Stomach (tissue), 9 donors: Measurements from ENCODE around the gene SBF2. TPM values are rescaled to one million over a fixed set of nuclear protein-coding genes. Genes with fewer than 3 reads are reported as not detected.

Source experiments
- DNase-seq, 2 donors: peaks; one replicate each; pipeline versions ENCODE4 v3.0.0 to v3.0.0-alpha.2; 2013 to 2019
- H3K27ac ChIP-seq, 5 donors: fragments of 200-600 bp in 4 of 5; sonication (generic) in 4 of 5; one replicate each; pipeline ENCODE4 v1.5.1; 2013 to 2019; ENCODE audit warnings: mild to moderate bottlenecking in 1 of 5, moderate library complexity in 1 of 5
- H3K27me3 ChIP-seq, 3 donors: fragments of 200-600 bp; sonication (generic); one replicate each; pipeline ENCODE4 v1.5.1; 2017 to 2019; ENCODE audit warnings: mixed run types in 1 of 3
- H3K36me3 ChIP-seq, 4 donors: fragments of 200-600 bp; sonication (generic); 1 replicate in 3 of 4; 2 replicates in 1 of 4; pipeline ENCODE4 v1.5.1; 2016 to 2019
- H3K4me1 ChIP-seq, 4 donors: fragments of 200-600 bp; sonication (generic); one replicate each; pipeline ENCODE4 v1.5.1; 2016 to 2019
- H3K4me3 ChIP-seq, 4 donors: fragments of 200-600 bp; sonication (generic) in 3 of 4; one replicate each; pipeline ENCODE4 v1.5.1; 2016 to 2019; ENCODE audit warnings: mild to moderate bottlenecking in 1 of 4
- H3K9me3 ChIP-seq, 4 donors: fragments of 200-600 bp; sonication (generic); one replicate each; pipeline ENCODE4 v1.5.1; 2016 to 2019
- CTCF ChIP-seq, 7 experiments: fragments of 450-650 bp in 4 of 7; fragments of 200-600 bp in 3 of 7; sonication (generic) in 3 of 7; IDR thresholded peaks; one replicate each; pipeline ENCODE4 v1.5.1; 2016 to 2019; ENCODE audit warnings: antibody characterized with exemption in 7 of 7, control low read depth in 2 of 7, mild to moderate bottlenecking in 1 of 7
- EP300 ChIP-seq: sonication (generic); formaldehyde crosslinking; IDR thresholded peaks from one replicate; pipeline ENCODE4 v1.6.1; 2017; ENCODE audit warnings: antibody characterized with exemption
- POLR2A ChIP-seq, 4 donors: fragments of 450-650 bp; IDR thresholded peaks; one replicate each; pipeline ENCODE4 v1.6.1; 2016; ENCODE audit warnings: antibody characterized with exemption in 4 of 4, control low read depth in 2 of 4, mild to moderate bottlenecking in 1 of 4, moderate library complexity in 1 of 4
- POLR2AphosphoS5 ChIP-seq, 3 donors: sonication (generic); formaldehyde crosslinking; IDR thresholded peaks; one replicate each; pipeline ENCODE4 v1.6.1; 2016; ENCODE audit warnings: antibody characterized with exemption in 3 of 3
- WGBS, 5 donors: extraction: QIAGEN DNeasy Blood & Tissue Kit in 3 of 5; methylation state at CpG; one replicate each; pipeline versions ENCODE4 v1.1.5 to v1.1.7; 2013 to 2018; 5-methylcytosine and 5-hydroxymethylcytosine counted together
- intact Hi-C: fragments of 100-400 bp; cut with DNase I; formaldehyde crosslinking; loops from one replicate; pipeline ENCODE4 v1.15.1; 2023; ENCODE audit warnings: low total_unique reads
- polyA plus RNA-seq, 3 donors: library from polyadenylated mRNA; stranded (reverse); fragments of 200-250 nt; gene quantifications; one replicate each; pipeline ENCODE4 v1.2.3, GENCODE V29; 2013
- total RNA-seq, 5 donors: library from RNA; depleted of rRNA; stranded (reverse); fragments of >200 nt; gene quantifications; one replicate each; pipeline versions ENCODE4 v1.1.0 to v1.2.3, GENCODE V29; 2014 to 2016
- donor health status: healthy with polysubstance abuse.
- donor health status: Bipolar disorder and iron deficiency.
- donor health status: healthy.

Gene SBF2
- total and polyA plus RNA-seq, 8 donors = 8.6 to 260 (median 37.2) TPM

DNA sequence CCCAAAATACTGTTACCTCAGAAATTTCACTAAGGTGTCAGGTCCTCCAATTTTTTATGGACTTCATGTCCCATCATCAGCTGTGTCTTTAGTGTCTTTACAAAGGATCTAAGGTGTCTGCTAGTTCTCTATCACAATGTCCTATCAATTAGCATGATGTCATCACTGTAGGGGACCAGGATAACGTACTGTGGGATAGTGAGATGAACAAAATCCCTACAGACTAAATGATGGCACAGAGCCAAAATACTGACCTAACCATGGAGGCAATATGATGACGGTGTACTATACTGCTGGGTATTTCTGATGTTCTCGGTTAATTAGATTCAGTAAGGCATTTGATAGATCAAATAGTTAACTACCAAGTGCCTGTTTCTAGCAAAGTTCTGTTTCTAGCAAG, 82.5 kb downstream of the SBF2 start:
- TF ChIP-seq POLR2AphosphoS5 (IDR thresholded peaks at IDR 0.05) = no peak
- no peak for TF ChIP-seq EP300
- TF ChIP-seq CTCF (IDR thresholded peaks at IDR 0.05) = no peak
- no peak for TF ChIP-seq POLR2A (IDR thresholded peaks at IDR 0.05)
- DNase-seq = no peak
- WGBS, 5 donors = 88 to 96% (median 92%) methylated on average over 3 of the region's 3 CpGs
- H3K4me1 ChIP-seq = peaks cover 0 to 22% (median 12%) of the 10 kb centered on the region in 4 donors
- no peaks in the 10 kb centered on the region for H3K36me3 ChIP-seq
- intact Hi-C loops = no loop called here
- H3K9me3 ChIP-seq = no peaks in the 10 kb centered on the region
- no peaks in the 10 kb centered on the region for H3K27me3 ChIP-seq
- H3K4me3 ChIP-seq = no peak overlapping the region
- no peak overlapping the region for H3K27ac ChIP-seq

DNA sequence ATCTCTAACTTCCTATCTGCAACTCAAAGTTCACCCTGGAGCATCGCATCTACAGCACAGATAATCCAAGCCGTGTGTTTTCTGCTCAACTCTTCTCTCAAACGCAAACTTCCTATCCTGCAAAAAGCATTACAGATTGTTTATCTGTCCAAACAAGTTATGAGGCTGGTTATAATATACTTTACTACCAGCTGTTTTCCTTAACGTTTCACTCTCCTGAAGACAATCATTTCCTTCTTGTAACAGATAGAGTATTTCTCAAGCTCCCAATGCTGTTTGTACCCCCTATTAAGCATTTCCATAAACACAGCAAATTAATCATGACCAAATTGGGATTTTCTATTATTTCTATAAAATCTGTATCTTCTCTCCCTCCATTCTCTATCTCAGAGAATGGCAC, 84.7 kb downstream of the SBF2 start:
- TF ChIP-seq POLR2AphosphoS5 (IDR thresholded peaks at IDR 0.05) = no peak
- TF ChIP-seq EP300 = no peak
- TF ChIP-seq CTCF (IDR thresholded peaks at IDR 0.05) = no peak
- TF ChIP-seq POLR2A (IDR thresholded peaks at IDR 0.05) = no peak
- no peaks in the 10 kb centered on the region for H3K27me3 ChIP-seq
- intact Hi-C loops = loop anchor here (5.0 kb wide), 1 partner anchor 98 kb away; the partner anchor contains the start of gene ADM
- H3K9me3 ChIP-seq = peaks cover 0 to 7% (median 0%) of the 10 kb centered on the region in 4 donors
- no peaks in the 10 kb centered on the region for H3K36me3 ChIP-seq
- WGBS, 5 donors = 59 to 69% (median 66%) methylated on average over 4 of the region's 4 CpGs
- no peak overlapping the region for H3K27ac ChIP-seq
- no peak for DNase-seq
- peaks cover 0 to 26% (median 12%) of the 10 kb centered on the region in 4 donors for H3K4me1 ChIP-seq
- H3K4me3 ChIP-seq = no peak overlapping the region

DNA sequence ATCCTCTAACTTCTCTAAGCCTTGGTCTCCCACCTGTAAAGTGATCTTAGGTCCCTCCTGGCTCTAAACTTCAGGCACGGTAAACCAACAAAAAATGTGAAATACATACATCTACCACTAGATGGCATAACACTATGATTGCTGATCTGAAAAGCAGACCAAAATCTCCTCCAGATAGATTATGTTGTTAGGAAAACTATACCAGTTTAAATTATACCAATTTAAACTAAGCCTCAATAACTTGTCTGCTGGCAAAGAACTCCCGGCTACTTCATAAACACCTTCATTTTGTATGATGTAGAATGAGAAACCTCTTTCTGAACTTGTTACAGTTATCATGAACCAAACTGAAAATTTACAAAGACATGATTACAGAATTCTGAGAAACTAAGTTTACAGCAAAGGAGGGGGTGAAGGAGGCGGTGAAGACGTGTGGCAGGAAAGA, 85.9 kb downstream of the SBF2 start:
- TF ChIP-seq POLR2AphosphoS5 (IDR thresholded peaks at IDR 0.05) = peak in 1 of 3 donors; percentile 28
- no peak for TF ChIP-seq POLR2A (IDR thresholded peaks at IDR 0.05)
- TF ChIP-seq EP300 = no peak
- peak in 4 of 7 experiments; percentile 47 to 78 (median 76) for TF ChIP-seq CTCF (IDR thresholded peaks at IDR 0.05)
- Histone ChIP-seq H3K9me3 (peaks cover 0 to 19% (median 2%) of the 10 kb centered on the region in 4 donors), H3K27me3 (no peaks in the 10 kb centered on the region), H3K4me3 (no peak overlapping the region), H3K27ac (peak overlapping the region in 2 of 5 donors; percentile 25 to 58), H3K36me3 (no peaks in the 10 kb centered on the region), H3K4me1 (peaks cover 0 to 26% (median 12%) of the 10 kb centered on the region in 4 donors)
- WGBS, 5 donors = 3 to 20% (median 10%) methylated on average over 4 of the region's 4 CpGs
- DNase-seq = peak in 1 of 2 donors; percentile 67
- intact Hi-C loops = loop anchor here (5.0 kb wide), 1 partner anchor 99 kb away; the partner anchor contains the start of gene ADM

GRCh38 chr11:10205928-10206327, 88.1 kb downstream of the SBF2 start:
- H3K36me3 ChIP-seq = no peaks in the 10 kb centered on the region
- no peak overlapping the region for H3K4me3 ChIP-seq
- H3K27ac ChIP-seq = no peak overlapping the region
- no peaks in the 10 kb centered on the region for H3K27me3 ChIP-seq
- peak in 1 of 2 donors; percentile 12 for DNase-seq
- intact Hi-C loops = loop anchor here (5.0 kb wide), 1 partner anchor 101 kb away; the partner anchor contains the start of gene ADM
- H3K9me3 ChIP-seq = peaks cover 0 to 22% (median 3%) of the 10 kb centered on the region in 4 donors
- peaks cover 0 to 33% (median 15%) of the 10 kb centered on the region in 4 donors for H3K4me1 ChIP-seq
- WGBS, 5 donors = 56 to 90% (median 78%) methylated on average over 1 of the region's 1 CpG
- TF ChIP-seq EP300 = no peak
- no peak for TF ChIP-seq POLR2A (IDR thresholded peaks at IDR 0.05)
- no peak for TF ChIP-seq CTCF (IDR thresholded peaks at IDR 0.05)
- TF ChIP-seq POLR2AphosphoS5 (IDR thresholded peaks at IDR 0.05) = no peak
